GM19351 (cell line): ENCODE measurements around the gene SOX1.

ENCODE experiments used
- ATAC-seq: cut with Tn5 transposase; IDR thresholded peaks from one replicate; pipeline ENCODE4 v1.9.1; 2021; ENCODE audit warnings: mild to moderate bottlenecking, moderate library complexity; ENCODE audit not compliant: unreplicated experiment

SOX1 gene

GRCh38 chr13:112105244-112105681 is 38.3 kb downstream of the SOX1 start:
- no peak for ATAC-seq

- no peak for ATAC-seq
Measured at GRCh38 chr13:112105892-112106291, 38.9 kb downstream of the SOX1 start.

DNA sequence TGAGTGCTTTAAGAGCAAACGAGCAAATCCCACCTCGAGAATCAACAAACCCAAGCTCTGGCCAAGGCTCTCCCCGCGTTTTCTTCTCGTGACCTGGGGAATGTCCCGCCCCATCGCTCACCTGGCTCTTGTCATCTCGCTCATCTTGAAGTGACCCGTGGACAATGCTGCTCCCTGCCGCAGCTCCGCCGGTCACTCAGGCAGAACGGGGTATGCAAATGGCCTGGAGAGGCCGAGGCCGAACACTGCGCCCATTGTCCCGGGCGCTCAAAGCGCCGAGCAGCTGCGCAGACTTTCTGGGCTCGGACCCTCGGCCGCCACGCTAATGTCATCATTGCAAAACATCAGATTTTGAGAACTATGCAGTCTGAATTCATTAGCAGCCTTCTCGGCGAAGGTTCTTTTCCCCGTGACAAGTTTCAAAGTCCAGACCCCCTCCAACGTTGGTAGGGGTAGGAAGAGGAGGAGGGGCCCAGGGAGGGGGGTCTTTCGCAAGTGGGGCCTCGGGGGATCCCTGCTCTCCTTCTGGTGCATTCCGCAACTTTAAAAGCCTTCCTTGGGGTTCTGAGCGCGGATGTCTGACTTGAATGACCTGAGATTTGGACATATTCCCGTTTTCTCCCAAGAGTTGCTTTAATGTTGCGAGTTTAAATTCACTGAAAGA is 39.7 kb downstream of the SOX1 start:
- ATAC-seq, result no peak

GRCh38 chr13:112107289-112107688 is 40.3 kb downstream of the SOX1 start:
- no peak for ATAC-seq

- ATAC-seq, result no peak
Measured at GRCh38 chr13:112110479-112110878, 43.5 kb downstream of the SOX1 start.

DNA sequence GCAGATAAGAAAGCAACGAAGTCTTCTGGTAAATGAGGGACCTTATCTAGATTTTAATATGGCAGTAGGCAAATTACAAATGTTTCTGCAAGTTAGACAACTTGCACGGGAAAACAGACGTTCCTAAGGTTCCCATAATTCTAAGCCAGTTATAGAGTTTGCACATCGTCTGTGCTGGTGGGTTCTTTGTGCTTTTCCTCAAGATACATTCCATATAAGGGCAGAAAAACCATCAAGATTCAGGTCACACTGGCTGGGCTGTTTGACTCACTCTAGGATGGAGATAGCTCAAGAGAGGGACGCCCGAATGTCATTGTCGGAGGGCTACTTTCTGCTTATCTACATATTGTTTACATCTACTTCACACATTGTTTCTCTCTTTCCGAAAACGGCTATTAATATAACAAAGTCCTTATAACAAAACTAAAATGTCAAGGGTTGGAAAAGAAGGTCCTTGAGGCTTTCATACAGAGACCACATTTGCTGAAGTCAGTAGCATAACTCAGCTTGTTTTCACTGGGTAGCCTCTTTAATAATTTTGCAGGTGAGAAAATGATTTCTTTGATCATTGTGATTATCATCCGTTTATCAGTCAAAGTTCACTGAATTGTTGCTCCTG is 44.4 kb downstream of the SOX1 start:
- no peak for ATAC-seq

DNA sequence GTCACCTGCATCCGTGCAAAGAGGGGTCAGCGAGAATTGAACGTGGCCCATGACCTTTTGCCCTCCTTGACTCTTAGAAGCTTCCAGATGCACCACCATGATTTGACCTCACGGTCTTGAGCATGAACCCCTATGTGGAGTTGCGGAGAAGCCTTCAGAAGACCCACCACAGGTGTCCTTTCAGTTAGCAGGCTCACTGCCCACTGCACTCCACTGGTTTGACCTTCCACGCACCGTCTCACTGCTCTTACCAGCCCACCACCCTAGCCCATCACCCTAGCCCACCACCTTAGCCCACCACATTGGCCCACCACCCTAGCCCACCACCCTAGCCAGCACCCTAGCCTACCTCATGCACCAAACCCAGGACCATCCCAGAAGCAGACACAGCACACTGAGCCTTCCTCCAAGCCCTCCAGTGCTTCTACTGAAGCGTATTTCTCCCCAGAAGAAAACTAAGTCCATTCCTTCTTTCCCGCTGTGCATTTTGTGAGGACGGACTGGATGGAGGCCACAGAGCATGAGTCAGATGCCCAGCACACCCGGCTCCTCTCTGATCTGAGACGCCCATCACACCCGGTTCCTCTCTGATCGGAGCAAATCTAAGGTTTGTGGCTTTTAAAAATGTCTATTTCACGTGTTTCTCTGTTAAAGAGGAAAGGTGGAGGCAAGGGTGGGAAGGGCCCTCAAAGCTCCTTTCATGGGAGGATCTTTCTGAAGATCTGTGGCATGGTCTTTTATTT is 45.8 kb downstream of the SOX1 start:
- no peak for ATAC-seq

DNA sequence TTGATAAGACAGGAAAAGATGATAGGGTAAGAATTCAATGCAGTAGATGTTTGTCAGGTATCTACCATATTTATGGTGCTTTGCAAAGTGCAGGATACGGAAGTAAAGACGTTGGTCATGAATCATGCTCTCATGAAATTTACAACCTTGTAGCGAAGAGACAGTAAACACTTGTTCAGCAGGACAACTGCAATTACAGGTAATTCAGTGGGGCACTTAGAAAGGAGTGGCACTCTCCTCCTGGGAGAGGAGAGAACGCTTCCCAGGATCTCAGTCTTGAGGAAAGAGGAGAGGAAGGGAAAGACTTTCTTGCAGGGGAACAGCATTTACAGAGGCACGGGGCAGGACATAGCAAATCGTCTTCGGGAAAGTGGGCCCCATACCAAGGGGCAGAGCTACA is 46.4 kb downstream of the SOX1 start:
- no peak for ATAC-seq

DNA sequence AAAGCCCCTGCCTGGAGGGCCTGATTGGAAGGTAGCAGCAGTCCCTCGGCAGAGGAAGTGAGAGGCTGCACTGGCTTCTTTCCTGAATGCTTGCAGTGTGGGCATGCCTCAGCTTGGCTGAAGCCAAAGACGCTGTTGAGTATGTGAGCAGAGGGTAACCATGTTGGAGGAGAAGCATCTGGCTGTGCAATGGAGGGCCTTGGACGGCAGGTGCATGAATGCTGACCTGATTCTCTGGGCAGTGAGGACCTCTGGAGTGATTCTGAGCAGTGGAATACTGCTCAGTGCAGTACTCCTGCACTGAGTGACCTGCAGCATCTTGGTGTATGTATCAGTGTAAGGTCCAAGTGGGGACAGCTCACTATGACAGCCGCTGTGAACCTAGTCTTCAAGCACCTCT is 46.9 kb downstream of the SOX1 start:
- no peak for ATAC-seq

- ATAC-seq, result no peak
Measured at GRCh38 chr13:112114391-112114790, 47.4 kb downstream of the SOX1 start.

GRCh38 chr13:112115403-112116091 is 48.6 kb downstream of the SOX1 start:
- no peak for ATAC-seq

DNA sequence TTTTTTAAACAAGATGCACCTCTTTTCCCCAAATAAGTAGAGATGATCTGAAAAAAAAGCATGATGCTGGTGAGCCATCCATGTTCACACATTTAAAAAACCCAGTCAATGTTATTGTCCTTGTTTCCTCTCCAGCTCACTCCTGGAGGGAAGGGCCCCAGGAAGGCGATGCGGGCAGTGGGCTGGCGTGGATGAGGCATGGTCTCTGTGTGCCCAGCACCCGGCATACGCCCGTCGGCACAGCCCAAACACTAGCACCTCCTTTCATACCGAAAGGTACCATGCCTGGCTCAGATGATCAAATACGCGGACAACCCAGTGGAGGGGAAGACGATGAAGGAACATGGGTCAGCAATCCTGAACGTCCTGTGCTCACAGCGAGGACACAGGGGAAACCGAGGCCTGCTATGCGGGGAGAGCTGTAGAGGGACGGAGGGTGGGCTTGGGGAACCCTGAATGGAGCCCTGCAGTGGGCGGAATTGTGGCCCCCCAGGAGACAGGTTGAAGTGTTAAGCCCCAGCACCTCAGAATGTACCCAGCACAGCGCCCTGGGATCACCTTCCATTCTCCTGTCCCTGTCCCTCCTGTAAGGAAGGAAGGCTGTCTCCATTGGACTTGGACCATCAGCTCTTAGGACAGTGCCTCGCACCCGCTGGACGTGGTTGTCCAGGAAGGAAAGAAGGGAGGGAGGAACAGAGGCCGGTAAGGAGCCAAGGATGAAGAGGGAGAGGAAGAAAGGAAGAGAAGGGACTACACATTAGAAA is 49.4 kb downstream of the SOX1 start:
- ATAC-seq, result no peak

DNA sequence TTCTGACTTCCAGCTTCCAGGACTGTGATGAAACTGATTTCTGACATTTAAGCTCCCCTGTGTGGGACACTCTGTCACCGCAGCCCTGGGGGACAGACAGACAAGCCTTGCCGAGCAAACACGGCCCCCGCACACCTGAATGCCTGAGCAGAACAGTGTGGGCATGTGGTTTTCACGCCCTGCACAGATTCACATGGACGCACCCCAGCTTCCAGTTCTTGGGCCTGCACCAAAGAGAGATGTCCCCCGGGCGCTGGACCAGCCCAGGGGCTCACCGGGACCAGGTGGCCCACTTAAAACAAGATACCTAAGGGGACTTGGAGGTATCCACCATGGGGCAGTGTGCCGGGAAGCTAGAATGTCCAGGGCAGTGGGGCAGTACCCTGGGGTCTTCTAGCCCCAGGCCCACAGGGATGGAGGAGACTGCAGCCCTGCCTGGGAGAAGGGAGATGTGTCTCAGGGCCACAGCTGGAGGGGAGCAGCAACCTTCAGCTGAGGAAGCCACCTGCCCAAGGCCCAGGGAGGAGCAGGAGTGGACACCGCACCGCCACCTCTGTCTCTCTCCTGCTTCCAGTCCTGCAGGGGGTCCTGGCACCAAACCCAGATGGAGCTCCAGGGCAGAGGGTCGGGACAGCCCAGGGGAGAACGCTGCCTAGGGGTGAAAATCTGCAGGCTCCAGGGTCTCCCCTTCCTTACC is 50.5 kb downstream of the SOX1 start:
- no peak for ATAC-seq

DNA sequence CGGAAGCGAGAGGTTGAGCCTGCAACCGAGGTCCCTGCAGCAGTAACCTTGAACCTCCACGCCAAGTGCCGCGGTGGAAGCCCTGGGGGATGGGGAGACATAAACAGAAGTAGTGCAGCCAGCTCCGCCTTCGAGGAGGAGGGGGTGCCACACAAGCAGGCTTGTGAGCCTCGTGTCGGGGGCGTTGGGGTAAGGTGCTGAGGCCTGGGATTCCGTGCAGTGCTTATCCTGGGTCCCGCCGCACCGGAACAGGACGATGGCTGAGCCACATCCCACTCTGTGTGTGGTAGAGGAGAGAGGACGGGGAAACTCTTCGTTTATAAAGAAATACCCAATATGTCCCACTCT is 51.0 kb downstream of the SOX1 start:
- ATAC-seq, result no peak

DNA sequence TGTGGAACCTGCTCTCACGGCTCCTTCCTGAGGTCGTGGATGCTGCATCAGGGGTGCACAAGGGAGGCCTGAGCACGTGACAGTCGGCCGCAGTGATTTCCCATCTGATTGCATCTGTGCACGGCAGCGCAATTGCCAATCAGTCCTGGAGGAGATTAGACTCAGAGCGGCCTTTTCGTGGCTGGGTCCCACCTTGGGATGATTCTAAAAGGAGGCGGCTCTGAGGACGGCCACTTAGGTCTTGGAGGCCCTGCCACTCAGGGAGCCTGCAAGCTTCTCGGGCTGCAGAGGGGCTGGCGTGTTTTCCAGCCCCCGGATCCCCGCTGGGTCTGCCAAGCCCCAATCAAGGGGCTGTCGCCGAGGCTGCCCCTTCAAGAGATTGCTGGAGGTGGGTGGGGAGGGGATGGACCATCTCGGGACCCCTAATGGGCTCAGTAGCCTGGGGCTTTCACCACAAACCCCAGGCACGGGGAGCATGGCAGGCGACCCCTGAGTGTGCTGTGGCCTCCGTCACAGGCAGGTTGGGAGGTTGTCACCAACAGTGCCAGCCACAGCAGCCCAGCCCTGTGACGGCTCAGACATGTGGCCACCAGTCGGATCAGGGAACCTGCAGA is 51.6 kb downstream of the SOX1 start:
- no peak for ATAC-seq

DNA sequence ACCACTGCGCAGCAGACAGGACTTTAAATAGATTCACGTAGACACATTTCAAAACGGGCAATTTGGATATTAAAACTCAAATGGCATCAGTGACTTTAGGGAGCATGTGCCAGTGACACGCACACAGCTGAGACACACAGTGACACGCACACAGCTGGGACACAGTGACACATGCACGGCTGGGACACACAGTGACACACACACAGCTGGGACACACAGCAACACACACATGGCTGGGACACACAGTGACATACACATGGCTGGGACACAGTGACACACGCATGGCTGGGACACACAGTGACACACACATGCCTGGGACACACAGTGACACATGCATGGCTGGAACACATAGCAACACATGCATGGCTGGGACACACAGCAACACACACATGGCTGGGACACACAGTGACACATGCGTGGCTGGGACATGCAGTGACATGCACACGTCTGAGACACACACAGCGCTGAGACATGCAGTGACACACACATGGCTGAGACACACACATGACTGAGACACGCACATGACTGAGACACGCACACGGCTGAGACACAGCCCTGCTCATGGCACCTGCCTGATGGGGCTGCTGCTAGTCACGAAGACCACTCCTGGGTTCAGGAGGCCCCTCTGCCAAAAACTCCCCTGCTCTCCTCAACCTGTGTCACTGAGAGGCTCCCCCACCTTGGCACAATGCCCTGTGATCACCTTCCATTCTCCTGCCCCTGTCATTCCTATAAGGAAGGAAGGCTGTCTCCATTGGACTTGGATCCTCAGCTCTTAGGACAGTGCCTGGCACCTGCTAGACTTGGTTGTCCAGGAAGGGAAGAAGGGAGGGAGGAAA is 52.5 kb downstream of the SOX1 start:
- ATAC-seq, result no peak

- ATAC-seq, result no peak
Measured at GRCh38 chr13:112120031-112120373, 53.1 kb downstream of the SOX1 start.
